ENCODE data around the gene LYRM7. TPM values are rescaled to one million over a fixed set of nuclear protein-coding genes. Genes with fewer than 3 reads are reported as not detected.

Gene LYRM7
- total and polyA plus RNA-seq, 10 of the 15 experiments (the other 5 are each of a cell fraction or from before 2014, with no cell fraction given) = 9.2 to 68.8 (median 20.2) TPM

- no peak for TF ChIP-seq E2F4 (IDR thresholded peaks at IDR 0.05; ENCODE audit: low read depth, low read length)
- TF ChIP-seq CHD2 (IDR thresholded peaks at IDR 0.05; ENCODE audit: borderline replicate concordance, low read depth, low read length) = peak; percentile 74; the same call in 1 of the 2 replicates
- no peak for TF ChIP-seq KDM1A (IDR thresholded peaks at IDR 0.05; ENCODE audit: borderline replicate concordance)
- no peak for TF ChIP-seq SUZ12 (IDR thresholded peaks at IDR 0.05; ENCODE audit: unreplicated experiment)
- TF ChIP-seq CHD1 (IDR thresholded peaks at IDR 0.05; ENCODE audit: low read depth, low read length) = no peak
- TF ChIP-seq MLLT1 (IDR thresholded peaks at IDR 0.05) = peak; percentile 97
- TF ChIP-seq ZNF274 (IDR thresholded peaks at IDR 0.05; ENCODE audit: insufficient read depth, insufficient read length) = no peak
- TF ChIP-seq HDAC6 (IDR thresholded peaks at IDR 0.05; ENCODE audit: unreplicated experiment) = no peak
- no peak for TF ChIP-seq MXI1 (IDR thresholded peaks at IDR 0.05; ENCODE audit: low read depth, low read length)
- no peak for TF ChIP-seq LARP7 (IDR thresholded peaks at IDR 0.05)
- TF ChIP-seq BCLAF1 (IDR thresholded peaks at IDR 0.05) = no peak
- no peak for TF ChIP-seq NFXL1 (IDR thresholded peaks at IDR 0.05; ENCODE audit: borderline replicate concordance)
- TF ChIP-seq PRDM15 (CRISPR knock-in tag; IDR thresholded peaks at IDR 0.05) = no peak
- TF ChIP-seq TCF7 (IDR thresholded peaks at IDR 0.05; ENCODE audit: borderline replicate concordance) = no peak
- no peak; the same call in 1 of the 2 replicates for TF ChIP-seq YY1 (IDR thresholded peaks at IDR 0.05; ENCODE audit: low read depth, low read length)
- no peak for TF ChIP-seq RBBP5 (conservative IDR thresholded peaks at IDR 0.05)
- TF ChIP-seq PAX5 (IDR thresholded peaks at IDR 0.05; ENCODE audit: borderline replicate concordance, low read depth, low read length) = no peak
- no peak; the same call in 1 of the 2 replicates for TF ChIP-seq MTA3 (IDR thresholded peaks at IDR 0.05; ENCODE audit: borderline replicate concordance, low read length)
- TF ChIP-seq GATAD2B (conservative IDR thresholded peaks at IDR 0.05; ENCODE audit: low read depth) = peak; percentile 73; the same call in 1 of the 2 replicates
- TF ChIP-seq RFX5 (IDR thresholded peaks at IDR 0.05; ENCODE audit: low read depth, low read length) = no peak
- TF ChIP-seq STAT3 (IDR thresholded peaks at IDR 0.05; ENCODE audit: low read depth, low read length) = 0 out of 2 replicates have a peak, but pooled peaks have one; percentile 64
Observed at GRCh38 chr5:131212471-131213021, 41.8 kb downstream of the LYRM7 start (continued).
